HCT116 (cell line): Measurements from ENCODE around the gene MERTK. TPM values are rescaled to one million over a fixed set of nuclear protein-coding genes. Genes with fewer than 3 reads are reported as not detected.
A peak's percentile ranks its signal among the peaks of the same experiment; 100 is the strongest.

Experiments
- ATAC-seq: fragments of 200-7000 bp; cut with Tn5 transposase; 2 replicates; pipeline ENCODE4 v1.9.1; 2020; ENCODE audit warnings: mild to moderate bottlenecking, moderate library complexity
- BruUV-seq: library from RNA; stranded (reverse); fragments of 400-500 nt; replicated peaks from 2 replicates; lab custom pipeline; 2021; lab: Mats Ljungman, UMichigan
- CTCF ChIA-PET: fragments of 300-600 bp; sonication (Branson Sonifier 250); formaldehyde crosslinking; loops from one replicate; lab custom pipeline; 2021; ENCODE audit warnings: antibody characterized with exemption; lab: Charles Lee
- POLR2A ChIA-PET: fragments of 300-600, 350-600 bp; sonication (Branson Sonifier 250); formaldehyde crosslinking; loops from one replicate; lab custom pipeline; 2021; ENCODE audit warnings: antibody characterized with exemption; lab: Charles Lee
- RAD21 ChIA-PET, 2 experiments: fragments of 300-600 bp; sonication (Branson Sonifier 250); formaldehyde crosslinking; loops; one replicate each; lab custom pipeline; 2023; ENCODE audit warnings: low total read pairs in 2 of 2; ENCODE audit not compliant: uncharacterized antibody in 2 of 2, unreplicated experiment in 2 of 2, low non-redundant PET in 1 of 2; lab: Charles Lee
- DNase-seq: peaks from one replicate; pipeline ENCODE4 v3.0.0-alpha.2; 2010; ENCODE audit warnings: low read depth, low spot score
- H2AFZ ChIP-seq: fragments of 200-600 bp; shearing (Covaris generic), sonication (generic); 2 replicates; pipeline ENCODE4 v1.6.1; 2017; ENCODE audit warnings: low read depth, mixed run types, mixed read lengths, antibody characterized with exemption, low read length; ENCODE audit not compliant: poor library complexity, severe bottlenecking
- H3K27ac ChIP-seq: 2 replicates; pipeline ENCODE4 v1.5.1; 2012; ENCODE audit warnings: low read depth, low read length
- H3K27me3 ChIP-seq: fragments of 200-600 bp; sonication (generic); 2 replicates; pipeline ENCODE4 v1.6.1; 2016; ENCODE audit warnings: mixed run types, low read length, mixed read lengths; ENCODE audit not compliant: insufficient read depth
- H3K36me3 ChIP-seq, 2 experiments: fragments of 200-500 bp in 1 of 2; fragments of 200-600 bp in 1 of 2; sonication (Bioruptor generic) in 1 of 2; sonication (generic) in 1 of 2; 2 replicates each; pipeline versions ENCODE4 v1.5.1 to v1.6.1; 2014 to 2016; ENCODE audit warnings: low read length in 2 of 2, inconsistent platforms in 1 of 2, mixed read lengths in 1 of 2, mixed run types in 1 of 2; ENCODE audit not compliant: insufficient read depth in 2 of 2, control insufficient read depth in 1 of 2
- H3K4me1 ChIP-seq, 2 experiments: fragments of 200-600 bp in 1 of 2; sonication (generic) in 1 of 2; 2 replicates each; pipeline versions ENCODE4 v1.5.1 to v1.6.1; 2012 to 2017; ENCODE audit warnings: low read length in 2 of 2, inconsistent platforms in 1 of 2, mild to moderate bottlenecking in 1 of 2, mixed read lengths in 1 of 2, mixed run types in 1 of 2, moderate library complexity in 1 of 2; ENCODE audit not compliant: insufficient read depth in 2 of 2, control insufficient read depth in 1 of 2
- H3K4me2 ChIP-seq: fragments of 200-600 bp; sonication (generic); 2 replicates; pipeline ENCODE4 v1.6.1; 2017; ENCODE audit warnings: mixed run types, low read length, mixed read lengths
- H3K4me3 ChIP-seq, 2 experiments: fragments of 200-600 bp in 1 of 2; sonication (generic) in 1 of 2; replicated peaks in 1 of 2; 2 replicates each; pipeline ENCODE4 v1.5.1; 2011 to 2016; ENCODE audit warnings: low read length in 2 of 2, control low read depth in 1 of 2, low read depth in 1 of 2, mild to moderate bottlenecking in 1 of 2, mixed read lengths in 1 of 2, mixed run types in 1 of 2
- H3K79me2 ChIP-seq: fragments of 200-600 bp; sonication (generic); 2 replicates; pipeline ENCODE4 v1.6.1; 2017; ENCODE audit warnings: mild to moderate bottlenecking, mixed run types, low read length, moderate library complexity, mixed read lengths; ENCODE audit not compliant: insufficient read depth
- H3K9ac ChIP-seq: fragments of 200-600 bp; sonication (generic); 2 replicates; pipeline ENCODE4 v1.6.1; 2016; ENCODE audit warnings: low read length, mixed read lengths
- H3K9me2 ChIP-seq: fragments of 200-600 bp; sonication (generic), shearing (Covaris generic); 2 replicates; pipeline ENCODE4 v1.6.1; 2017; ENCODE audit warnings: mixed run types, mild to moderate bottlenecking, moderate library complexity; ENCODE audit not compliant: insufficient read depth
- H3K9me3 ChIP-seq, 2 experiments: fragments of 200-500 bp in 1 of 2; fragments of 200-600 bp in 1 of 2; sonication (Bioruptor generic) in 1 of 2; sonication (generic) in 1 of 2; 2 replicates each; pipeline ENCODE4 v1.6.1; 2014 to 2017; ENCODE audit warnings: low read length in 2 of 2, mixed read lengths in 2 of 2, inconsistent platforms in 1 of 2, low read depth in 1 of 2, mild to moderate bottlenecking in 1 of 2, mixed run types in 1 of 2, moderate library complexity in 1 of 2; ENCODE audit not compliant: control insufficient read depth in 1 of 2, insufficient read depth in 1 of 2
- H4K20me1 ChIP-seq: fragments of 200-600 bp; sonication (generic), shearing (Covaris generic); 2 replicates; pipeline ENCODE4 v1.6.1; 2017; ENCODE audit warnings: mixed run types, mild to moderate bottlenecking, moderate library complexity; ENCODE audit not compliant: insufficient read depth
- ATF3 ChIP-seq: IDR thresholded peaks from 2 replicates; pipeline ENCODE4 v1.6.1; 2012
- ELF1 ChIP-seq: IDR thresholded peaks from 2 replicates; pipeline ENCODE4 v1.6.1; 2012; ENCODE audit warnings: low read depth, borderline replicate concordance
- FOSL1 ChIP-seq: IDR thresholded peaks from 2 replicates; pipeline ENCODE4 v1.6.1; 2012; ENCODE audit warnings: low read depth
- JUND ChIP-seq: IDR thresholded peaks from 2 replicates; pipeline ENCODE4 v1.6.1; 2012
- MAX ChIP-seq: IDR thresholded peaks from 2 replicates; pipeline ENCODE4 v1.6.1; 2012
- RAD21 ChIP-seq: IDR thresholded peaks from 2 replicates; pipeline ENCODE4 v1.6.1; 2012; ENCODE audit warnings: low read depth, mild to moderate bottlenecking
- SP1 ChIP-seq: IDR thresholded peaks from 2 replicates; pipeline ENCODE4 v1.6.1; 2012; ENCODE audit warnings: low read depth
- ZBTB33 ChIP-seq: IDR thresholded peaks from 2 replicates; pipeline ENCODE4 v1.6.1; 2011; ENCODE audit warnings: mild to moderate bottlenecking, low read length, moderate library complexity; ENCODE audit not compliant: insufficient replicate concordance; ENCODE audit errors: extremely low read depth
- ZFX ChIP-seq: fragments of 450-650 bp; IDR thresholded peaks from 2 replicates; pipeline ENCODE4 v1.6.1; 2017
- intact Hi-C: fragments of 100-400 bp; cut with micrococcal nuclease; formaldehyde crosslinking; loops from 2 replicates; pipeline ENCODE4 v1.10.0; 2022
- total RNA-seq: library from RNA; stranded (reverse); gene quantifications from one replicate; pipeline ENCODE4 v1.2.1, GENCODE V29; 2021; ENCODE audit not compliant: unreplicated experiment

The MERTK gene
- total RNA-seq, 1 experiment from 2014 or later: 5.7 TPM

- CTCF ChIA-PET: interaction anchor here (1.2 kb wide), 1 partner anchor 12 kb away, joined by 5 read pairs; no protein-coding TSS in a partner anchor
- Histone ChIP-seq H3K27ac (no peak overlapping the region), H3K4me2 (peak overlapping the region; percentile 57; the same call in 1 of the 2 replicates), H2AFZ (no peak overlapping the region), H3K4me1 (peaks cover 29 to 30% of the 10 kb centered on the region in 2 experiments), H3K9ac (no peak overlapping the region), H3K36me3 (no peaks in the 10 kb centered on the region), H3K9me3 (peaks cover 0 to 2% of the 10 kb centered on the region in 2 experiments; a peak in 1 of 4 replicates), H4K20me1 (no peaks in the 10 kb centered on the region), H3K9me2 (no peaks in the 10 kb centered on the region), H3K4me3 (no peak overlapping the region), H3K27me3 (no peaks in the 10 kb centered on the region), H3K79me2 (no peaks in the 10 kb centered on the region)
- TF ChIP-seq SP1 (no peak), ATF3 (no peak), MAX (no peak), JUND (no peak), FOSL1 (no peak), ZBTB33 (no peak), ELF1 (no peak), RAD21 (no peak), ZFX (no peak)
- RAD21 ChIA-PET: no interaction called here
- no peak for DNase-seq
- ATAC-seq: no peak
- intact Hi-C loops: loop anchor here (5.0 kb wide), 1 partner anchor 55 kb away; no protein-coding TSS in a partner anchor
- POLR2A ChIA-PET: interaction anchor here (1.0 kb wide), 1 partner anchor 53 kb away, joined by 4 read pairs; no protein-coding TSS in a partner anchor
- BruUV-seq: no TSS peak
Measured at GRCh38 chr2:112032224-112032586, 133.8 kb downstream of the MERTK start.
